GM12878 (cell line): ENCODE data around the gene RAB33A. TPM values are rescaled to one million over a fixed set of nuclear protein-coding genes. Genes with fewer than 3 reads are reported as not detected.

ENCODE experiments used
- BACH1 ChIP-seq: fragments of 450-650 bp; IDR thresholded peaks from 2 replicates; pipeline ENCODE4 v1.6.1; 2017; ENCODE audit warnings: mild to moderate bottlenecking, borderline replicate concordance
- BCLAF1 ChIP-seq: fragments of 450-650 bp; IDR thresholded peaks from 2 replicates; pipeline ENCODE4 v1.6.1; 2017; ENCODE audit warnings: antibody characterized with exemption, mild to moderate bottlenecking, moderate library complexity
- BRCA1 ChIP-seq: IDR thresholded peaks from 2 replicates; pipeline ENCODE4 v1.6.1; 2011; ENCODE audit warnings: low read depth, low read length, improper control_type of control experiment
- CBX3 ChIP-seq: fragments of 200-600 bp; sonication (generic); IDR thresholded peaks from 2 replicates; pipeline ENCODE4 v1.6.1; 2016; ENCODE audit warnings: low read depth, borderline replicate concordance
- EP300 ChIP-seq, 2 experiments: fragments of 150-350 bp in 1 of 2; IDR thresholded peaks; 2 replicates each; pipeline ENCODE4 v1.6.1; 2011 to 2012; ENCODE audit warnings: low read depth in 2 of 2, low read length in 2 of 2, borderline replicate concordance in 1 of 2, improper control_type of control experiment in 1 of 2, inconsistent platforms in 1 of 2; ENCODE audit not compliant: control insufficient read depth in 1 of 2
- IKZF1 ChIP-seq: fragments of 450-650 bp; conservative IDR thresholded peaks from 2 replicates; pipeline ENCODE4 v1.6.1; 2017; ENCODE audit warnings: antibody characterized with exemption, mild to moderate bottlenecking
- IRF4 ChIP-seq: IDR thresholded peaks from 2 replicates; pipeline ENCODE4 v1.6.1; 2011; ENCODE audit warnings: low read depth, low read length
- NRF1 ChIP-seq: conservative IDR thresholded peaks from 2 replicates; pipeline ENCODE4 v1.6.1; 2011; ENCODE audit warnings: mild to moderate bottlenecking, low read depth, low read length, improper control_type of control experiment
- RBBP5 ChIP-seq: fragments of 200-600 bp; sonication (generic); conservative IDR thresholded peaks from 2 replicates; pipeline ENCODE4 v1.6.1; 2016
- USF2 ChIP-seq: IDR thresholded peaks from 2 replicates; pipeline ENCODE4 v1.6.1; 2011; ENCODE audit warnings: low read depth, low read length, improper control_type of control experiment, borderline replicate concordance
- ZBTB40 ChIP-seq: fragments of 450-650 bp; IDR thresholded peaks from 2 replicates; pipeline ENCODE4 v1.6.1; 2016; ENCODE audit warnings: mild to moderate bottlenecking, moderate library complexity, borderline replicate concordance
- polyA plus RNA-seq, 11 experiments: library from polyadenylated mRNA; depleted of rRNA in 4 of 11; unstranded in 6 of 11; stranded (reverse) in 5 of 11; fragments of >200 nt; fragmentation: Nextera tagmentation in 4 of 11; fragmentation: Illumina TruSeq in 1 of 11; extraction: Ambion mirVana in 4 of 11; extraction: Trizol in 1 of 11; gene quantifications; 1 replicate in 1 of 11; 2 replicates in 10 of 11; pipeline versions ENCODE4 v1.2.1 to v1.2.3, GENCODE V29; 2011 to 2016; ENCODE audit warnings: inconsistent platforms in 2 of 11, missing spikeins in 2 of 11, low read depth in 1 of 11
- total RNA-seq, 4 experiments: library from RNA; depleted of rRNA in 3 of 4; stranded (reverse); fragments of >200 nt in 3 of 4; fragmentation: Illumina TruSeq in 1 of 4; extraction: Trizol in 1 of 4; gene quantifications; 2 replicates each; pipeline versions ENCODE4 v1.2.1 to v1.2.3, GENCODE V29; 2013 to 2021

Gene RAB33A
- total and polyA plus RNA-seq, 10 of the 15 experiments (the other 5 are each of a cell fraction or from before 2014, with no cell fraction given): 6.3 to 67.3 (median 33.4) TPM

GRCh38 chrX:130171446-130172126, at the start of gene RAB33A (continued):
- TF ChIP-seq BRCA1 (no peak), IKZF1 (peak; percentile 35; the same call in 1 of the 2 replicates), USF2 (no peak), BACH1 (peak; percentile 31; the same call in 1 of the 2 replicates), CBX3 (no peak), IRF4 (no peak), ZBTB40 (no peak), BCLAF1 (no peak), EP300 (IDR thresholded peaks at IDR 0.05; ENCODE audit: borderline replicate concordance in 1 of 2, control insufficient read depth in 1 of 2, low read depth in 2 of 2, low read length in 2 of 2) (no peak), RBBP5 (no peak), NRF1 (no peak)
